IMR-90 (cell line): ENCODE measurements around the gene ITIH2. TPM values are rescaled to one million over a fixed set of nuclear protein-coding genes. Genes with fewer than 3 reads are reported as not detected.

ENCODE experiments used
- ATAC-seq: fragments of 200-7000 bp; cut with Tn5 transposase; 2 replicates; pipeline ENCODE4 v1.9.1; 2020; ENCODE audit warnings: low read depth, mild to moderate bottlenecking, moderate library complexity
- BruUV-seq: library from RNA; stranded (reverse); fragments of 400-500 nt; replicated peaks from 2 replicates; lab custom pipeline; 2021; lab: Mats Ljungman, UMichigan
- CTCF ChIA-PET: fragments of 300-600 bp; formaldehyde crosslinking; extraction: SDS; loops from one replicate; lab custom pipeline; 2021; ENCODE audit warnings: antibody characterized with exemption; lab: Yijun Ruan, JAX
- POLR2A ChIA-PET: fragments of 300-600 bp; sonication (Branson Sonifier 250); formaldehyde crosslinking; loops from one replicate; lab custom pipeline; 2022; ENCODE audit warnings: antibody characterized with exemption; ENCODE audit not compliant: unreplicated experiment; lab: Charles Lee
- DNase-seq: peaks from one replicate; pipeline ENCODE4 v3.0.0; 2013
- H2AFZ ChIP-seq: replicated peaks from 2 replicates; pipeline ENCODE3; 2013; ENCODE audit warnings: low read length, mild to moderate bottlenecking; ENCODE audit not compliant: poor library complexity
- H2AK5ac ChIP-seq: 2 replicates; pipeline ENCODE4 v1.6.1; 2013; ENCODE audit warnings: low read depth, low read length, inconsistent platforms
- H2AK9ac ChIP-seq: replicated peaks from 2 replicates; pipeline ENCODE3; 2013; ENCODE audit warnings: mild to moderate bottlenecking, low read depth, low read length, moderate library complexity; ENCODE audit not compliant: poor library complexity
- H2BK120ac ChIP-seq: 2 replicates; pipeline ENCODE4 v1.6.1; 2013; ENCODE audit warnings: low read depth, low read length, inconsistent platforms
- H2BK15ac ChIP-seq: 3 replicates; pipeline ENCODE4 v1.6.1; 2013; ENCODE audit warnings: low read depth, low read length, inconsistent platforms
- H2BK20ac ChIP-seq: 2 replicates; pipeline ENCODE4 v1.6.1; 2013; ENCODE audit warnings: low read depth, mild to moderate bottlenecking, inconsistent platforms, low read length, moderate library complexity
- H2BK5ac ChIP-seq: 2 replicates; pipeline ENCODE4 v1.6.1; 2013; ENCODE audit warnings: mild to moderate bottlenecking, low read depth, low read length, inconsistent platforms; ENCODE audit not compliant: poor library complexity, severe bottlenecking
- H3K14ac ChIP-seq: replicated peaks from 2 replicates; pipeline ENCODE4 v1.6.1; 2013; ENCODE audit warnings: low read depth, low read length, inconsistent platforms
- H3K18ac ChIP-seq: 2 replicates; pipeline ENCODE4 v1.6.1; 2013; ENCODE audit warnings: low read depth, low read length, control low read depth
- H3K23ac ChIP-seq: 2 replicates; pipeline ENCODE4 v1.6.1; 2013; ENCODE audit warnings: low read depth, low read length, inconsistent platforms
- H3K27ac ChIP-seq: 2 replicates; pipeline ENCODE4 v1.5.1; 2013; ENCODE audit warnings: mild to moderate bottlenecking, control low read depth, low read length; ENCODE audit not compliant: insufficient read depth
- H3K27me3 ChIP-seq: 2 replicates; pipeline ENCODE4 v1.6.1; 2013; ENCODE audit warnings: low read length; ENCODE audit not compliant: control insufficient read depth, insufficient read depth
- H3K36me3 ChIP-seq: 2 replicates; pipeline ENCODE4 v1.6.1; 2013; ENCODE audit warnings: low read length, mixed read lengths; ENCODE audit not compliant: control insufficient read depth, insufficient read depth
- H3K4ac ChIP-seq: 2 replicates; pipeline ENCODE4 v1.6.1; 2013; ENCODE audit warnings: low read depth, low read length, inconsistent platforms
- H3K4me1 ChIP-seq: 2 replicates; pipeline ENCODE4 v1.6.1; 2013; ENCODE audit warnings: low read length, mixed read lengths; ENCODE audit not compliant: control insufficient read depth, insufficient read depth
- H3K4me2 ChIP-seq: 2 replicates; pipeline ENCODE4 v1.6.1; 2013; ENCODE audit warnings: low read depth, mild to moderate bottlenecking, control low read depth, low read length, moderate library complexity
- H3K4me3 ChIP-seq: 2 replicates; pipeline ENCODE4 v1.5.1; 2013; ENCODE audit warnings: low read depth, mild to moderate bottlenecking, control low read depth, low read length, moderate library complexity; ENCODE audit not compliant: insufficient read depth
- H3K56ac ChIP-seq: 2 replicates; pipeline ENCODE4 v1.6.1; 2013; ENCODE audit warnings: low read length, inconsistent platforms; ENCODE audit not compliant: insufficient read depth; ENCODE audit errors: extremely low read depth
- H3K79me1 ChIP-seq, 2 experiments: 2 replicates each; pipeline ENCODE4 v1.6.1; 2013; ENCODE audit warnings: low read length in 2 of 2, inconsistent platforms in 1 of 2, low read depth in 1 of 2
- H3K9ac ChIP-seq: 2 replicates; pipeline ENCODE4 v1.6.1; 2013; ENCODE audit warnings: low read depth, low read length, control low read depth
- H3K9me1 ChIP-seq: 2 replicates; pipeline ENCODE4 v1.6.1; 2013; ENCODE audit warnings: low read length, inconsistent platforms; ENCODE audit not compliant: insufficient read depth
- H3K9me3 ChIP-seq: 2 replicates; pipeline ENCODE4 v1.6.1; 2013; ENCODE audit warnings: low read length; ENCODE audit not compliant: control insufficient read depth, insufficient read depth
- H4K20me1 ChIP-seq: 2 replicates; pipeline ENCODE4 v1.6.1; 2013; ENCODE audit warnings: low read length, inconsistent platforms; ENCODE audit not compliant: insufficient read depth
- H4K5ac ChIP-seq: 2 replicates; pipeline ENCODE4 v1.6.1; 2013; ENCODE audit warnings: mild to moderate bottlenecking, low read depth, low read length, control low read depth
- H4K8ac ChIP-seq, 2 experiments: 2 replicates each; pipeline ENCODE4 v1.6.1; 2013; ENCODE audit warnings: low read depth in 2 of 2, low read length in 2 of 2, control low read depth in 1 of 2, inconsistent platforms in 1 of 2
- H4K91ac ChIP-seq: 2 replicates; pipeline ENCODE4 v1.6.1; 2013; ENCODE audit warnings: low read depth, low read length, inconsistent platforms; ENCODE audit not compliant: insufficient read depth
- CEBPB ChIP-seq: IDR thresholded peaks from 2 replicates; pipeline ENCODE4 v1.6.1; 2012; ENCODE audit warnings: low read depth, low read length, improper control_type of control experiment
- FOS ChIP-seq: fragments of 150-350 bp; IDR thresholded peaks from 2 replicates; pipeline ENCODE4 v1.6.1; 2016; ENCODE audit warnings: low read depth, low read length
- MXI1 ChIP-seq: IDR thresholded peaks from 2 replicates; pipeline ENCODE4 v1.6.1; 2012; ENCODE audit warnings: low read depth, mild to moderate bottlenecking, low read length, moderate library complexity, borderline replicate concordance
- NFE2L2 ChIP-seq: fragments of 150-350 bp; IDR thresholded peaks from 2 replicates; pipeline ENCODE4 v1.6.1; 2016; ENCODE audit warnings: low read depth, mild to moderate bottlenecking, low read length
- RAD21 ChIP-seq: IDR thresholded peaks from 2 replicates; pipeline ENCODE4 v1.6.1; 2012; ENCODE audit warnings: low read length, improper control_type of control experiment
- RCOR1 ChIP-seq: IDR thresholded peaks from 2 replicates; pipeline ENCODE4 v1.6.1; 2012; ENCODE audit warnings: mild to moderate bottlenecking, low read length, improper control_type of control experiment; ENCODE audit not compliant: insufficient replicate concordance
- RFX5 ChIP-seq: IDR thresholded peaks from 2 replicates; pipeline ENCODE4 v1.8.0; 2012; ENCODE audit warnings: low read depth, mild to moderate bottlenecking, low read length, moderate library complexity
- WGBS, 2 experiments: methylation state at CpG; one replicate each; pipeline versions ENCODE4 v1.1.5 to v1.1.7; 2013; ENCODE audit warnings: missing lambda C conversion rate in 2 of 2; ENCODE audit not compliant: insufficient read length in 1 of 2; ENCODE audit errors: extremely low coverage in 2 of 2; 5-methylcytosine and 5-hydroxymethylcytosine counted together
- dilution Hi-C: fragments of 300-500 bp; cut with HindIII; formaldehyde crosslinking; loops from one replicate; pipeline ENCODE4 v1.14.3; 2018; ENCODE audit warnings: low sequenced_read_pairs; ENCODE audit not compliant: unreplicated experiment
- in situ Hi-C: fragments of 300-500 bp; cut with MboI; formaldehyde crosslinking; loops from 3 replicates; pipeline ENCODE4 v1.14.3; 2019; ENCODE audit warnings: low sequenced_read_pairs, inconsistent platforms, mixed read lengths
- intact Hi-C: fragments of 100-400 bp; cut with micrococcal nuclease; formaldehyde crosslinking; loops from 2 replicates; pipeline ENCODE4 v1.10.0; 2022
- polyA plus RNA-seq, 3 experiments: library from polyadenylated mRNA; depleted of rRNA; stranded (reverse); fragments of >200 nt; gene quantifications; 2 replicates each; pipeline ENCODE4 v1.2.3, GENCODE V29; 2012; ENCODE audit warnings: low replicate concordance in 1 of 3
- total RNA-seq: library from RNA; depleted of rRNA; stranded (reverse); fragments of >200 nt; gene quantifications from 2 replicates; pipeline ENCODE4 v1.2.3, GENCODE V29; 2012

The ITIH2 gene
- total and polyA plus RNA-seq, 2 of the 4 experiments (the other 2 are of a cell fraction) = not detected

GRCh38 chr10:7752251-7752650, 49.1 kb downstream of the ITIH2 start:
- dilution Hi-C loops (no loop called here), in situ Hi-C loops (no loop called here), intact Hi-C loops (loop anchor here (5.0 to 10.0 kb wide), 2 partner anchors 225 to 1553 kb away; no protein-coding TSS in a partner anchor)
- Histone ChIP-seq H3K4me3 (no peak overlapping the region), H3K4ac (no peak overlapping the region), H4K91ac (no peak overlapping the region), H2BK120ac (no peak overlapping the region), H2BK20ac (no peak overlapping the region), H3K9ac (no peak overlapping the region), H3K4me2 (no peak overlapping the region), H3K9me1 (no peaks in the 10 kb centered on the region), H3K36me3 (peaks cover 26% of the 10 kb centered on the region), H3K56ac (no peak overlapping the region), H3K23ac (no peak overlapping the region), H3K27me3 (no peaks in the 10 kb centered on the region), H2AFZ (no peak overlapping the region), H2AK9ac (no peak overlapping the region), H3K79me1 (no peaks in the 10 kb centered on the region; a peak in 1 of 4 replicates), H3K4me1 (no peaks in the 10 kb centered on the region), H4K5ac (no peak overlapping the region), H3K14ac (no peak overlapping the region), H3K18ac (no peak overlapping the region), H2AK5ac (no peak overlapping the region), H2BK5ac (no peak overlapping the region), H4K20me1 (peaks cover 3% of the 10 kb centered on the region; the same call in 1 of the 2 replicates), H3K27ac (no peak overlapping the region), H2BK15ac (no peak overlapping the region), H3K9me3 (no peaks in the 10 kb centered on the region), H4K8ac (no peak overlapping the region)
- 96% methylated on average over 2 of the region's 6 CpGs; no CpG with 5 or more reads in 1 of the 2 experiments for WGBS, 2 experiments
- POLR2A ChIA-PET = no interaction called here
- CTCF ChIA-PET = no interaction called here
- DNase-seq (no peak), ATAC-seq (no peak)
- BruUV-seq = no TSS peak
- TF ChIP-seq MXI1 = no peak
- no peak for TF ChIP-seq FOS
- no peak for TF ChIP-seq RCOR1
- no peak for TF ChIP-seq NFE2L2
- no peak for TF ChIP-seq CEBPB
- no peak for TF ChIP-seq RAD21
- TF ChIP-seq RFX5 = no peak
